Dermis microvascular lymphatic vessel endothelial cell (primary cell): ENCODE results near the gene PDCD1LG2. TPM values are rescaled to one million over a fixed set of nuclear protein-coding genes. Genes with fewer than 3 reads are reported as not detected.
A peak's percentile ranks its signal among the peaks of the same experiment; 100 is the strongest.

Source experiments
- DNase-seq, 2 donors: peaks; one replicate each; pipeline versions ENCODE4 v3.0.0 to v3.0.0-alpha.2; 2010; ENCODE audit warnings: low read depth in 2 of 2
- total RNA-seq: library from RNA; depleted of rRNA; stranded (reverse); fragments of >200 nt; gene quantifications from 2 replicates; pipeline ENCODE4 v1.2.1, GENCODE V29; 2014

The PDCD1LG2 gene
- total RNA-seq, 1 donor from 2014 or later = 0.77 TPM

GRCh38 chr9:5529683-5530221, 19.4 kb downstream of the PDCD1LG2 start:
- no peak for DNase-seq

GRCh38 chr9:5531101-5531882, 21.0 kb downstream of the PDCD1LG2 start:
- peak in 1 of 2 donors; percentile 51 for DNase-seq

GRCh38 chr9:5532306-5532705, 22.0 kb downstream of the PDCD1LG2 start:
- no peak for DNase-seq

- no peak for DNase-seq
These were observed 22.5 kb downstream of the PDCD1LG2 start for GRCh38 chr9:5532790-5533189.

GRCh38 chr9:5536684-5537083, 26.4 kb downstream of the PDCD1LG2 start:
- no peak for DNase-seq

- no peak for DNase-seq
These were observed 33.8 kb downstream of the PDCD1LG2 start for GRCh38 chr9:5543875-5544702.

GRCh38 chr9:5549658-5550650, 39.6 kb downstream of the PDCD1LG2 start:
- DNase-seq = peak; percentile 17 to 90

GRCh38 chr9:5551368-5552150, 41.2 kb downstream of the PDCD1LG2 start:
- DNase-seq = no peak

GRCh38 chr9:5552301-5552700, 42.0 kb downstream of the PDCD1LG2 start:
- no peak for DNase-seq

GRCh38 chr9:5553211-5553610, 42.9 kb downstream of the PDCD1LG2 start:
- peak in 1 of 2 donors; percentile 78 for DNase-seq

GRCh38 chr9:5554254-5554653, 43.9 kb downstream of the PDCD1LG2 start:
- no peak for DNase-seq

- no peak for DNase-seq
These were observed 45.9 kb downstream of the PDCD1LG2 start for GRCh38 chr9:5556101-5556705.

GRCh38 chr9:5557606-5558587, 47.6 kb downstream of the PDCD1LG2 start:
- DNase-seq = peak in 1 of 2 donors; percentile 30

GRCh38 chr9:5559659-5560058, 49.3 kb downstream of the PDCD1LG2 start:
- no peak for DNase-seq

- no peak for DNase-seq
These were observed 50.2 kb downstream of the PDCD1LG2 start for GRCh38 chr9:5560443-5561100.

- no peak for DNase-seq
These were observed 51.6 kb downstream of the PDCD1LG2 start for GRCh38 chr9:5561828-5562488.

GRCh38 chr9:5562806-5563416, 52.6 kb downstream of the PDCD1LG2 start:
- DNase-seq = no peak
